ENCODE measurements around the gene LTC4S.
A peak's percentile ranks its signal among the peaks of the same experiment; 100 is the strongest.

LTC4S gene

GRCh38 chr5:179755022-179755421, 38.8 kb upstream of the LTC4S start:
- Histone ChIP-seq H3K36me3 (ENCODE audit: control insufficient read depth in 4 of 4, insufficient read depth in 4 of 4, low read length in 3 of 4) (peaks cover 2 to 17% (median 9%) of the 10 kb centered on the region in 4 experiments), H3K9me3 (ENCODE audit: control extremely low read depth in 1 of 5, control insufficient read depth in 4 of 5, insufficient read depth in 2 of 5, low read depth in 1 of 5, low read length in 4 of 5) (no peaks in the 10 kb centered on the region), H3K27ac (ENCODE audit: insufficient read depth in 1 of 2, low read depth in 1 of 2, low read length in 2 of 2, poor library complexity in 1 of 2, severe bottlenecking in 2 of 2) (no peak overlapping the region), H3K4me1 (ENCODE audit: control extremely low read depth in 1 of 4, control insufficient read depth in 4 of 4, insufficient read depth in 4 of 4, low read length in 3 of 4) (peaks cover 2 to 12% (median 7%) of the 10 kb centered on the region in 4 experiments), H3K4me3 (ENCODE audit: control insufficient read depth in 1 of 7, extremely low read depth in 1 of 7, insufficient read depth in 4 of 7, low read depth in 2 of 7, low read length in 6 of 7) (no peak overlapping the region), H3K27me3 (replicated peaks in 2 of 5; ENCODE audit: control insufficient read depth in 4 of 5, insufficient read depth in 5 of 5, low read length in 4 of 5) (no peaks in the 10 kb centered on the region)
- ChIA-PET CTCF (interaction anchor here (1.2 to 4.4 kb wide), 7 partner anchors 9 to 82 kb away, joined by 3 to 26 read pairs (median 3); partner anchors contain the start of gene MAML1), POLR2A (interaction anchor here (0.6 kb wide), 1 partner anchor 27 kb away, joined by 3 read pairs; no protein-coding TSS in a partner anchor)
- 82% methylated on average over 1 of the region's 2 CpGs for WGBS (ENCODE audit: insufficient coverage)
- DNase-seq: no peak

GRCh38 chr5:179758955-179759354, 34.8 kb upstream of the LTC4S start:
- 98% methylated on average over 8 of the region's 8 CpGs for WGBS (ENCODE audit: insufficient coverage)
- H3K36me3 ChIP-seq (ENCODE audit: control insufficient read depth in 4 of 4, insufficient read depth in 4 of 4, low read length in 3 of 4): peaks cover 0 to 10% (median 2%) of the 10 kb centered on the region in 4 experiments
- no peak overlapping the region for H3K4me3 ChIP-seq (ENCODE audit: control insufficient read depth in 1 of 7, extremely low read depth in 1 of 7, insufficient read depth in 4 of 7, low read depth in 2 of 7, low read length in 6 of 7)
- ChIA-PET CTCF (interaction anchor here (1.1 kb wide), 2 partner anchors 35 to 38 kb away, joined by 4 read pairs; partner anchors contain the start of gene LTC4S), POLR2A (no interaction called here)
- H3K9me3 ChIP-seq (ENCODE audit: control extremely low read depth in 1 of 5, control insufficient read depth in 4 of 5, insufficient read depth in 2 of 5, low read depth in 1 of 5, low read length in 4 of 5): no peaks in the 10 kb centered on the region
- DNase-seq: no peak
- H3K27ac ChIP-seq (ENCODE audit: insufficient read depth in 1 of 2, low read depth in 1 of 2, low read length in 2 of 2, poor library complexity in 1 of 2, severe bottlenecking in 2 of 2): no peak overlapping the region
- H3K4me1 ChIP-seq (ENCODE audit: control extremely low read depth in 1 of 4, control insufficient read depth in 4 of 4, insufficient read depth in 4 of 4, low read length in 3 of 4): peaks cover 7 to 42% (median 33%) of the 10 kb centered on the region in 4 experiments
- H3K27me3 ChIP-seq (replicated peaks in 2 of 5; ENCODE audit: control insufficient read depth in 4 of 5, insufficient read depth in 5 of 5, low read length in 4 of 5): no peaks in the 10 kb centered on the region

- Histone ChIP-seq H3K9me3 (ENCODE audit: control extremely low read depth in 1 of 5, control insufficient read depth in 4 of 5, insufficient read depth in 2 of 5, low read depth in 1 of 5, low read length in 4 of 5) (no peaks in the 10 kb centered on the region), H3K36me3 (ENCODE audit: control insufficient read depth in 4 of 4, insufficient read depth in 4 of 4, low read length in 3 of 4) (peaks cover 0 to 11% (median under 1%) of the 10 kb centered on the region in 4 experiments), H3K4me1 (ENCODE audit: control extremely low read depth in 1 of 4, control insufficient read depth in 4 of 4, insufficient read depth in 4 of 4, low read length in 3 of 4) (peaks cover 7 to 41% (median 34%) of the 10 kb centered on the region in 4 experiments), H3K27ac (ENCODE audit: insufficient read depth in 1 of 2, low read depth in 1 of 2, low read length in 2 of 2, poor library complexity in 1 of 2, severe bottlenecking in 2 of 2) (peak overlapping the region in 1 of 2 experiments; percentile 55), H3K4me3 (ENCODE audit: control insufficient read depth in 1 of 7, extremely low read depth in 1 of 7, insufficient read depth in 4 of 7, low read depth in 2 of 7, low read length in 6 of 7) (no peak overlapping the region), H3K27me3 (replicated peaks in 2 of 5; ENCODE audit: control insufficient read depth in 4 of 5, insufficient read depth in 5 of 5, low read length in 4 of 5) (no peaks in the 10 kb centered on the region)
- no peak for DNase-seq
- ChIA-PET POLR2A (no interaction called here), CTCF (interaction anchor here (1.0 to 12.6 kb wide), 5 partner anchors 10 to 28 kb away, joined by 3 to 139 read pairs (median 12); no protein-coding TSS in a partner anchor)
- WGBS (ENCODE audit: insufficient coverage): 96% methylated on average over 5 of the region's 9 CpGs
Observed at GRCh38 chr5:179759581-179760551, 33.9 kb upstream of the LTC4S start.

- H3K27ac ChIP-seq (ENCODE audit: insufficient read depth in 1 of 2, low read depth in 1 of 2, low read length in 2 of 2, poor library complexity in 1 of 2, severe bottlenecking in 2 of 2): no peak overlapping the region
- no peaks in the 10 kb centered on the region for H3K9me3 ChIP-seq (ENCODE audit: control extremely low read depth in 1 of 5, control insufficient read depth in 4 of 5, insufficient read depth in 2 of 5, low read depth in 1 of 5, low read length in 4 of 5)
- 52% methylated on average over 10 of the region's 10 CpGs for WGBS (ENCODE audit: insufficient coverage)
- ChIA-PET CTCF (interaction anchor here (0.8 to 12.6 kb wide), 16 partner anchors 9 to 153 kb away, joined by 3 to 211 read pairs (median 9); partner anchors contain the start of gene LTC4S), POLR2A (interaction anchor here (1.2 to 1.5 kb wide), 2 partner anchors 33 to 66 kb away, joined by 3 to 9 read pairs; no protein-coding TSS in a partner anchor)
- DNase-seq: peak; percentile 34 to 76 (median 72)
- no peak overlapping the region for H3K4me3 ChIP-seq (ENCODE audit: control insufficient read depth in 1 of 7, extremely low read depth in 1 of 7, insufficient read depth in 4 of 7, low read depth in 2 of 7, low read length in 6 of 7)
- H3K4me1 ChIP-seq (ENCODE audit: control extremely low read depth in 1 of 4, control insufficient read depth in 4 of 4, insufficient read depth in 4 of 4, low read length in 3 of 4): peaks cover 13 to 65% (median 57%) of the 10 kb centered on the region in 4 experiments
- H3K27me3 ChIP-seq (replicated peaks in 2 of 5; ENCODE audit: control insufficient read depth in 4 of 5, insufficient read depth in 5 of 5, low read length in 4 of 5): no peaks in the 10 kb centered on the region
- H3K36me3 ChIP-seq (ENCODE audit: control insufficient read depth in 4 of 4, insufficient read depth in 4 of 4, low read length in 3 of 4): peaks cover 4 to 29% (median 10%) of the 10 kb centered on the region in 4 experiments
Observed at GRCh38 chr5:179762079-179762780, 31.6 kb upstream of the LTC4S start.

GRCh38 chr5:179762781-179763176, 31.0 kb upstream of the LTC4S start:
- Histone ChIP-seq H3K36me3 (ENCODE audit: control insufficient read depth in 4 of 4, insufficient read depth in 4 of 4, low read length in 3 of 4) (peaks cover 4 to 32% (median 10%) of the 10 kb centered on the region in 4 experiments), H3K27ac (ENCODE audit: insufficient read depth in 1 of 2, low read depth in 1 of 2, low read length in 2 of 2, poor library complexity in 1 of 2, severe bottlenecking in 2 of 2) (no peak overlapping the region), H3K9me3 (ENCODE audit: control extremely low read depth in 1 of 5, control insufficient read depth in 4 of 5, insufficient read depth in 2 of 5, low read depth in 1 of 5, low read length in 4 of 5) (no peaks in the 10 kb centered on the region), H3K27me3 (replicated peaks in 2 of 5; ENCODE audit: control insufficient read depth in 4 of 5, insufficient read depth in 5 of 5, low read length in 4 of 5) (no peaks in the 10 kb centered on the region), H3K4me1 (ENCODE audit: control extremely low read depth in 1 of 4, control insufficient read depth in 4 of 4, insufficient read depth in 4 of 4, low read length in 3 of 4) (peaks cover 17 to 69% (median 61%) of the 10 kb centered on the region in 4 experiments), H3K4me3 (ENCODE audit: control insufficient read depth in 1 of 7, extremely low read depth in 1 of 7, insufficient read depth in 4 of 7, low read depth in 2 of 7, low read length in 6 of 7) (no peak overlapping the region)
- 90% methylated on average over 2 of the region's 3 CpGs for WGBS (ENCODE audit: insufficient coverage)
- no peak for DNase-seq
- POLR2A ChIA-PET: interaction anchor here (0.8 to 1.5 kb wide), 3 partner anchors 33 to 209 kb away, joined by 3 to 9 read pairs (median 3); no protein-coding TSS in a partner anchor
- CTCF ChIA-PET: interaction anchor here (0.6 to 12.6 kb wide), 21 partner anchors 9 to 253 kb away, joined by 3 to 211 read pairs (median 6); partner anchors contain the start of gene LTC4S

GRCh38 chr5:179763215-179763945, 30.4 kb upstream of the LTC4S start:
- POLR2A ChIA-PET: interaction anchor here (0.6 to 1.5 kb wide), 3 partner anchors 32 to 1517 kb away, joined by 3 to 9 read pairs (median 3); no protein-coding TSS in a partner anchor
- no peak overlapping the region for H3K27ac ChIP-seq (ENCODE audit: insufficient read depth in 1 of 2, low read depth in 1 of 2, low read length in 2 of 2, poor library complexity in 1 of 2, severe bottlenecking in 2 of 2)
- 45% methylated on average over 6 of the region's 10 CpGs for WGBS (ENCODE audit: insufficient coverage)

More at GRCh38 chr5:179763215-179763945, 30.4 kb upstream of the LTC4S start:
- H3K36me3 ChIP-seq (ENCODE audit: control insufficient read depth in 4 of 4, insufficient read depth in 4 of 4, low read length in 3 of 4): peaks cover 4 to 33% (median 11%) of the 10 kb centered on the region in 4 experiments
- CTCF ChIA-PET: interaction anchor here (0.6 to 12.6 kb wide), 23 partner anchors 9 to 252 kb away, joined by 3 to 211 read pairs (median 6); partner anchors contain the start of genes LTC4S and SQSTM1
- H3K4me3 ChIP-seq (ENCODE audit: control insufficient read depth in 1 of 7, extremely low read depth in 1 of 7, insufficient read depth in 4 of 7, low read depth in 2 of 7, low read length in 6 of 7): no peak overlapping the region
- no peaks in the 10 kb centered on the region for H3K27me3 ChIP-seq (replicated peaks in 2 of 5; ENCODE audit: control insufficient read depth in 4 of 5, insufficient read depth in 5 of 5, low read length in 4 of 5)
- DNase-seq: peak; percentile 63 to 81 (median 78)
- H3K9me3 ChIP-seq (ENCODE audit: control extremely low read depth in 1 of 5, control insufficient read depth in 4 of 5, insufficient read depth in 2 of 5, low read depth in 1 of 5, low read length in 4 of 5): no peaks in the 10 kb centered on the region
- H3K4me1 ChIP-seq (ENCODE audit: control extremely low read depth in 1 of 4, control insufficient read depth in 4 of 4, insufficient read depth in 4 of 4, low read length in 3 of 4): peaks cover 17 to 75% (median 63%) of the 10 kb centered on the region in 4 experiments
